Trophoblast cell (in vitro differentiated cells and primary cell): ENCODE results near the gene CAMK2A.

Experiments used
- DNase-seq, 2 donors: peaks; one replicate each; pipeline ENCODE4 v3.0.0-alpha.2; 2016
- H2AFZ ChIP-seq: 2 replicates; pipeline ENCODE4 v1.6.1; 2013; ENCODE audit warnings: low read length, moderate library complexity, mild to moderate bottlenecking; ENCODE audit not compliant: insufficient read depth, poor library complexity
- H2AK5ac ChIP-seq: 2 replicates; pipeline ENCODE4 v1.6.1; 2013; ENCODE audit warnings: mild to moderate bottlenecking, low read length
- H2BK120ac ChIP-seq: 2 replicates; pipeline ENCODE4 v1.6.1; 2013; ENCODE audit warnings: low read length, mild to moderate bottlenecking, moderate library complexity; ENCODE audit not compliant: insufficient read depth, poor library complexity
- H2BK12ac ChIP-seq: 2 replicates; pipeline ENCODE4 v1.6.1; 2013; ENCODE audit warnings: mild to moderate bottlenecking, low read length, moderate library complexity
- H2BK5ac ChIP-seq: 2 replicates; pipeline ENCODE4 v1.6.1; 2013; ENCODE audit warnings: low read length, low read depth, moderate library complexity, mild to moderate bottlenecking; ENCODE audit not compliant: poor library complexity
- H3K14ac ChIP-seq: 2 replicates; pipeline ENCODE4 v1.6.1; 2013; ENCODE audit warnings: mild to moderate bottlenecking, low read length
- H3K18ac ChIP-seq: 2 replicates; pipeline ENCODE4 v1.6.1; 2013; ENCODE audit warnings: mild to moderate bottlenecking, low read length
- H3K23ac ChIP-seq: 2 replicates; pipeline ENCODE4 v1.6.1; 2013; ENCODE audit warnings: low read length
- H3K27ac ChIP-seq: 2 replicates; pipeline ENCODE4 v1.5.1; 2013; ENCODE audit warnings: low read depth, mild to moderate bottlenecking, inconsistent platforms, low read length, moderate library complexity
- H3K27me3 ChIP-seq: 2 replicates; pipeline ENCODE4 v1.6.1; 2013; ENCODE audit warnings: inconsistent platforms, mild to moderate bottlenecking, low read length, moderate library complexity; ENCODE audit not compliant: insufficient read depth
- H3K36me3 ChIP-seq, 2 experiments: 1 replicate in 1 of 2; 2 replicates in 1 of 2; pipeline ENCODE4 v1.6.1; 2013; ENCODE audit warnings: low read length in 2 of 2, mild to moderate bottlenecking in 2 of 2, moderate library complexity in 1 of 2; ENCODE audit not compliant: insufficient read depth in 2 of 2, control insufficient read depth in 1 of 2
- H3K4ac ChIP-seq: 2 replicates; pipeline ENCODE4 v1.6.1; 2013; ENCODE audit warnings: low read depth, mild to moderate bottlenecking, low read length, moderate library complexity
- H3K4me1 ChIP-seq, 2 experiments: 1 replicate in 1 of 2; 2 replicates in 1 of 2; pipeline ENCODE4 v1.6.1; 2013; ENCODE audit warnings: low read length in 2 of 2, mild to moderate bottlenecking in 2 of 2, moderate library complexity in 1 of 2; ENCODE audit not compliant: insufficient read depth in 2 of 2, control insufficient read depth in 1 of 2
- H3K4me2 ChIP-seq: 2 replicates; pipeline ENCODE4 v1.6.1; 2013; ENCODE audit warnings: inconsistent platforms, mild to moderate bottlenecking, low read length, moderate library complexity
- H3K4me3 ChIP-seq: 2 replicates; pipeline ENCODE4 v1.5.1; 2013; ENCODE audit warnings: mild to moderate bottlenecking, low read depth, low read length, inconsistent platforms
- H3K79me1 ChIP-seq: one replicate; pipeline ENCODE4 v1.6.1; 2013; ENCODE audit warnings: low read length
- H3K79me2 ChIP-seq: 2 replicates; pipeline ENCODE4 v1.6.1; 2013; ENCODE audit warnings: low read length, mild to moderate bottlenecking; ENCODE audit not compliant: control insufficient read depth, insufficient read depth, poor library complexity
- H3K9ac ChIP-seq: 2 replicates; pipeline ENCODE4 v1.6.1; 2013; ENCODE audit warnings: mild to moderate bottlenecking, low read length
- H3K9me3 ChIP-seq: 2 replicates; pipeline ENCODE4 v1.6.1; 2013; ENCODE audit warnings: low read depth, mild to moderate bottlenecking, control low read depth, inconsistent platforms, low read length; ENCODE audit not compliant: insufficient read depth
- H4K12ac ChIP-seq: 2 replicates; pipeline ENCODE4 v1.6.1; 2013; ENCODE audit warnings: low read depth, mild to moderate bottlenecking, low read length, moderate library complexity
- H4K8ac ChIP-seq: 2 replicates; pipeline ENCODE4 v1.6.1; 2013; ENCODE audit warnings: low read depth, mild to moderate bottlenecking, low read length, moderate library complexity
- H4K91ac ChIP-seq: one replicate; pipeline ENCODE4 v1.6.1; 2013; ENCODE audit warnings: low read depth, mild to moderate bottlenecking, low read length, moderate library complexity
- WGBS: extraction: QIAGEN DNeasy Blood & Tissue Kit; methylation state at CpG from one replicate; pipeline ENCODE4 v1.1.7; 2013; ENCODE audit warnings: missing lambda C conversion rate; ENCODE audit not compliant: insufficient read length, insufficient coverage; ENCODE audit errors: extremely low coverage; 5-methylcytosine and 5-hydroxymethylcytosine counted together

Gene CAMK2A

GRCh38 chr5:150242251-150242894 is 47.2 kb downstream of the CAMK2A start:
- no peak overlapping the region for H2AK5ac ChIP-seq
- no peak overlapping the region for H3K9ac ChIP-seq
- no CpG with 5 or more reads among the region's 11 CpGs for WGBS

GRCh38 chr5:150241298-150242160 is 48.0 kb downstream of the CAMK2A start:
- H3K79me2 ChIP-seq: no peaks in the 10 kb centered on the region
- no peak overlapping the region for H4K8ac ChIP-seq
- H3K36me3 ChIP-seq: no peaks in the 10 kb centered on the region
- H2BK120ac ChIP-seq: no peak overlapping the region
- no peak overlapping the region for H4K12ac ChIP-seq
- H2BK12ac ChIP-seq: no peak overlapping the region
- H3K14ac ChIP-seq: no peak overlapping the region
- no peak for DNase-seq
- no peak overlapping the region for H4K91ac ChIP-seq
- peaks cover 2% of the 10 kb centered on the region for H3K9me3 ChIP-seq
- H3K4ac ChIP-seq: no peak overlapping the region
- H3K4me2 ChIP-seq: no peak overlapping the region
- no peak overlapping the region for H3K9ac ChIP-seq
- H3K18ac ChIP-seq: no peak overlapping the region
- H3K27ac ChIP-seq: no peak overlapping the region
- no peaks in the 10 kb centered on the region for H3K27me3 ChIP-seq
- 100% methylated on average over 2 of the region's 14 CpGs for WGBS
- H2BK5ac ChIP-seq: no peak overlapping the region
- no peak overlapping the region for H2AK5ac ChIP-seq
- H3K23ac ChIP-seq: no peak overlapping the region
- peaks cover 15 to 16% of the 10 kb centered on the region in 2 experiments for H3K4me1 ChIP-seq
- H2AFZ ChIP-seq: no peak overlapping the region
- H3K4me3 ChIP-seq: no peak overlapping the region
- H3K79me1 ChIP-seq: no peaks in the 10 kb centered on the region

More at GRCh38 chr5:150242251-150242894, 47.2 kb downstream of the CAMK2A start:
- no peak for DNase-seq
- Histone ChIP-seq H3K9me3 (peaks cover 2% of the 10 kb centered on the region), H3K36me3 (no peaks in the 10 kb centered on the region), H3K4me1 (peaks cover 15 to 16% of the 10 kb centered on the region in 2 experiments), H2BK120ac (no peak overlapping the region), H3K4me2 (no peak overlapping the region), H2BK12ac (no peak overlapping the region), H3K27ac (no peak overlapping the region), H3K27me3 (no peaks in the 10 kb centered on the region), H4K12ac (no peak overlapping the region), H3K4me3 (no peak overlapping the region), H3K79me1 (no peaks in the 10 kb centered on the region), H3K23ac (no peak overlapping the region), H4K8ac (no peak overlapping the region), H2AFZ (no peak overlapping the region), H3K4ac (no peak overlapping the region), H2BK5ac (no peak overlapping the region), H3K14ac (no peak overlapping the region), H3K79me2 (no peaks in the 10 kb centered on the region), H3K18ac (no peak overlapping the region), H4K91ac (no peak overlapping the region)

GRCh38 chr5:150239794-150240122 is 49.8 kb downstream of the CAMK2A start:
- Histone ChIP-seq H2AFZ (no peak overlapping the region), H3K27ac (no peak overlapping the region), H3K79me1 (no peaks in the 10 kb centered on the region), H3K79me2 (no peaks in the 10 kb centered on the region), H3K9ac (no peak overlapping the region), H2BK120ac (no peak overlapping the region), H2AK5ac (no peak overlapping the region), H3K36me3 (no peaks in the 10 kb centered on the region), H4K12ac (no peak overlapping the region), H3K27me3 (no peaks in the 10 kb centered on the region), H3K4me3 (no peak overlapping the region), H4K8ac (no peak overlapping the region), H3K9me3 (peaks cover 2% of the 10 kb centered on the region), H3K23ac (no peak overlapping the region), H3K18ac (no peak overlapping the region), H3K4ac (no peak overlapping the region), H3K4me2 (no peak overlapping the region), H2BK12ac (no peak overlapping the region), H2BK5ac (no peak overlapping the region), H3K14ac (no peak overlapping the region), H4K91ac (no peak overlapping the region), H3K4me1 (peaks cover under 1 to 1% of the 10 kb centered on the region in 2 experiments)
- DNase-seq: no peak
- no CpG with 5 or more reads among the region's 7 CpGs for WGBS

- no peak for DNase-seq
- Histone ChIP-seq H3K4me1 (no peaks in the 10 kb centered on the region), H4K12ac (no peak overlapping the region), H3K4me3 (no peak overlapping the region), H3K79me2 (no peaks in the 10 kb centered on the region), H3K27ac (no peak overlapping the region), H3K36me3 (no peaks in the 10 kb centered on the region), H2AK5ac (no peak overlapping the region), H3K4me2 (no peak overlapping the region), H2BK12ac (no peak overlapping the region), H3K9me3 (peaks cover 2% of the 10 kb centered on the region), H2AFZ (no peak overlapping the region), H3K9ac (no peak overlapping the region), H4K8ac (no peak overlapping the region), H3K14ac (no peak overlapping the region), H2BK5ac (no peak overlapping the region), H3K27me3 (no peaks in the 10 kb centered on the region), H3K79me1 (no peaks in the 10 kb centered on the region), H4K91ac (no peak overlapping the region), H3K23ac (no peak overlapping the region), H3K4ac (no peak overlapping the region), H2BK120ac (no peak overlapping the region), H3K18ac (no peak overlapping the region)
- no CpG with 5 or more reads among the region's 21 CpGs for WGBS
Measured at GRCh38 chr5:150239099-150239793, 50.3 kb downstream of the CAMK2A start.
